ENCODE data around the gene ARIH2.
"Not testable (repeated sequence)": the region's sequence is repeated elsewhere in the genome, so short reads cannot be mapped to it uniquely, and the experiment has no call there.

ARIH2 gene

GRCh38 chr3:48918388-48919214 lies at the start of gene ARIH2:
ARIH2 (plus strand) TSS chr3:48918842; CDS start chr3:48927559, 8,717 bp downstream.
- Mint-ChIP-seq H3K4me3 (peak within 1 kb of the TSS; percentile 99), H3K27me3 (no peaks in the 10 kb centered on the region), H3K9me3 (no peaks in the 10 kb centered on the region), H3K4me1 (peaks cover 22% of the 10 kb centered on the region), H3K36me3 (peaks cover 4% of the 10 kb centered on the region), H3K27ac (peak within 1 kb of the TSS; percentile 100)

- H3K36me3 Mint-ChIP-seq, result peaks cover 2% of the 10 kb centered on the region
- no peaks in the 10 kb centered on the region for H3K9me3 Mint-ChIP-seq
- H3K4me1 Mint-ChIP-seq, result no peaks in the 10 kb centered on the region
- H3K27me3 Mint-ChIP-seq, result no peaks in the 10 kb centered on the region
- no peak overlapping the region for H3K4me3 Mint-ChIP-seq
- H3K27ac Mint-ChIP-seq, result no peak overlapping the region
Observed at GRCh38 chr3:48877671-48878070, 41.0 kb upstream of the ARIH2 start.

GRCh38 chr3:48879307-48879993 lies 39.2 kb upstream of the ARIH2 start:
- H3K9me3 Mint-ChIP-seq, result no peaks in the 10 kb centered on the region
- no peaks in the 10 kb centered on the region for H3K4me1 Mint-ChIP-seq
- H3K27ac Mint-ChIP-seq, result no peak overlapping the region
- no peaks in the 10 kb centered on the region for H3K27me3 Mint-ChIP-seq
- peaks cover 2% of the 10 kb centered on the region for H3K36me3 Mint-ChIP-seq
- H3K4me3 Mint-ChIP-seq, result no peak overlapping the region

GRCh38 chr3:48879994-48880377 lies 38.7 kb upstream of the ARIH2 start:
- H3K27ac Mint-ChIP-seq, result no peak overlapping the region
- H3K4me3 Mint-ChIP-seq, result no peak overlapping the region
- H3K4me1 Mint-ChIP-seq, result peaks cover under 1% of the 10 kb centered on the region
- H3K36me3 Mint-ChIP-seq, result peaks cover 2% of the 10 kb centered on the region
- H3K9me3 Mint-ChIP-seq, result no peaks in the 10 kb centered on the region
- no peaks in the 10 kb centered on the region for H3K27me3 Mint-ChIP-seq

- Mint-ChIP-seq H3K4me1 (peaks cover 10% of the 10 kb centered on the region), H3K27me3 (no peaks in the 10 kb centered on the region), H3K9me3 (no peaks in the 10 kb centered on the region), H3K36me3 (peaks cover 6% of the 10 kb centered on the region), H3K27ac (no peak overlapping the region), H3K4me3 (no peak overlapping the region)
Observed at GRCh38 chr3:48881006-48881405, 37.6 kb upstream of the ARIH2 start.

GRCh38 chr3:48881652-48882114 lies 37.0 kb upstream of the ARIH2 start:
- no peaks in the 10 kb centered on the region for H3K9me3 Mint-ChIP-seq
- peaks cover 6% of the 10 kb centered on the region for H3K36me3 Mint-ChIP-seq
- H3K27me3 Mint-ChIP-seq, result no peaks in the 10 kb centered on the region
- H3K4me3 Mint-ChIP-seq, result no peak overlapping the region
- no peak overlapping the region for H3K27ac Mint-ChIP-seq
- peaks cover 12% of the 10 kb centered on the region for H3K4me1 Mint-ChIP-seq

- no peak overlapping the region for H3K27ac Mint-ChIP-seq
- peaks cover 21% of the 10 kb centered on the region for H3K4me1 Mint-ChIP-seq
- H3K9me3 Mint-ChIP-seq, result no peaks in the 10 kb centered on the region
- no peak overlapping the region for H3K4me3 Mint-ChIP-seq
- peaks cover 8% of the 10 kb centered on the region for H3K36me3 Mint-ChIP-seq
- no peaks in the 10 kb centered on the region for H3K27me3 Mint-ChIP-seq
Observed at GRCh38 chr3:48885753-48886152, 32.9 kb upstream of the ARIH2 start.

GRCh38 chr3:48891606-48892005 lies 27.0 kb upstream of the ARIH2 start:
- no peaks in the 10 kb centered on the region for H3K9me3 Mint-ChIP-seq
- peaks cover 27% of the 10 kb centered on the region for H3K4me1 Mint-ChIP-seq
- no peaks in the 10 kb centered on the region for H3K27me3 Mint-ChIP-seq
- H3K36me3 Mint-ChIP-seq, result peaks cover 9% of the 10 kb centered on the region
- no peak overlapping the region for H3K4me3 Mint-ChIP-seq
- H3K27ac Mint-ChIP-seq, result no peak overlapping the region

- Mint-ChIP-seq H3K27ac (no peak overlapping the region), H3K4me1 (peaks cover 43% of the 10 kb centered on the region)
Observed at GRCh38 chr3:48894516-48894915, 24.1 kb upstream of the ARIH2 start.

GRCh38 chr3:48896936-48897335 lies 21.7 kb upstream of the ARIH2 start:
- Mint-ChIP-seq H3K4me3 (peak overlapping the region; percentile 73), H3K4me1 (peaks cover 50% of the 10 kb centered on the region), H3K27ac (peak overlapping the region; percentile 68), H3K9me3 (no peaks in the 10 kb centered on the region), H3K27me3 (no peaks in the 10 kb centered on the region), H3K36me3 (peaks cover 1% of the 10 kb centered on the region)

More at GRCh38 chr3:48894516-48894915, 24.1 kb upstream of the ARIH2 start:
- Mint-ChIP-seq H3K36me3 (peaks cover 8% of the 10 kb centered on the region), H3K4me3 (no peak overlapping the region), H3K9me3 (no peaks in the 10 kb centered on the region), H3K27me3 (no peaks in the 10 kb centered on the region)

- Mint-ChIP-seq H3K4me1 (peaks cover 45% of the 10 kb centered on the region), H3K27ac (peak overlapping the region; percentile 97), H3K4me3 (peak overlapping the region; percentile 94), H3K36me3 (peaks cover 1% of the 10 kb centered on the region), H3K27me3 (no peaks in the 10 kb centered on the region), H3K9me3 (no peaks in the 10 kb centered on the region)
Observed at GRCh38 chr3:48897460-48898376, 20.9 kb upstream of the ARIH2 start.

GRCh38 chr3:48898383-48899234 lies 20.0 kb upstream of the ARIH2 start, which contains the start of gene SLC25A20:
SLC25A20 (minus strand) TSS chr3:48898882; CDS start chr3:48898794, 88 bp downstream.
- Mint-ChIP-seq H3K27me3 (no peaks in the 10 kb centered on the region), H3K9me3 (no peaks in the 10 kb centered on the region), H3K4me1 (peaks cover 45% of the 10 kb centered on the region), H3K27ac (peak within 1 kb of the TSS; percentile 97), H3K4me3 (peak within 1 kb of the TSS; percentile 94), H3K36me3 (peaks cover 1% of the 10 kb centered on the region)

- Mint-ChIP-seq H3K36me3 (peaks cover 1% of the 10 kb centered on the region), H3K27ac (peak overlapping the region; percentile 97), H3K4me3 (peak overlapping the region; percentile 94), H3K4me1 (peaks cover 45% of the 10 kb centered on the region), H3K27me3 (no peaks in the 10 kb centered on the region), H3K9me3 (no peaks in the 10 kb centered on the region)
Observed at GRCh38 chr3:48899273-48899672, 19.4 kb upstream of the ARIH2 start.

GRCh38 chr3:48907026-48907425 lies 11.6 kb upstream of the ARIH2 start:
- not testable (repeated sequence) for H3K27me3 Mint-ChIP-seq, H3K27ac Mint-ChIP-seq, H3K36me3 Mint-ChIP-seq, H3K4me3 Mint-ChIP-seq, H3K9me3 Mint-ChIP-seq, H3K4me1 Mint-ChIP-seq
